Calu3 (cell line): ENCODE measurements around the gene MAN1B1. TPM values are rescaled to one million over a fixed set of nuclear protein-coding genes. Genes with fewer than 3 reads are reported as not detected.

Source experiments
- BruUV-seq: library from RNA; stranded (reverse); fragments of 400-500 nt; replicated peaks from 2 replicates; lab custom pipeline; 2021; lab: Mats Ljungman, UMichigan
- CTCF ChIA-PET: fragments of 300-600 bp; sonication (Branson Sonifier 250); formaldehyde crosslinking; loops from one replicate; lab custom pipeline; 2022; ENCODE audit warnings: antibody characterized with exemption; lab: Charles Lee
- DNase-seq: peaks from one replicate; pipeline ENCODE4 v3.0.0; 2022
- H3K27ac Mint-ChIP-seq: one replicate; pipeline ENCODE4 v1.8.0; 2022; ENCODE audit warnings: mixed read lengths; ENCODE audit not compliant: unreplicated experiment
- H3K27me3 Mint-ChIP-seq: one replicate; pipeline ENCODE4 v1.8.0; 2022; ENCODE audit warnings: mixed read lengths; ENCODE audit not compliant: unreplicated experiment
- H3K36me3 Mint-ChIP-seq: one replicate; pipeline ENCODE4 v1.8.0; 2022; ENCODE audit warnings: mild to moderate bottlenecking, moderate library complexity, mixed read lengths; ENCODE audit not compliant: insufficient read depth, unreplicated experiment
- H3K4me1 Mint-ChIP-seq: one replicate; pipeline ENCODE4 v1.8.0; 2022; ENCODE audit warnings: mild to moderate bottlenecking, low read depth, mixed read lengths; ENCODE audit not compliant: unreplicated experiment
- H3K4me3 Mint-ChIP-seq: one replicate; pipeline ENCODE4 v1.8.0; 2022; ENCODE audit warnings: mild to moderate bottlenecking, low read depth, moderate library complexity, mixed read lengths; ENCODE audit not compliant: unreplicated experiment
- H3K9me3 Mint-ChIP-seq: one replicate; pipeline ENCODE4 v1.8.0; 2022; ENCODE audit warnings: low read depth, mixed read lengths; ENCODE audit not compliant: unreplicated experiment
- intact Hi-C: fragments of 100-400 bp; cut with micrococcal nuclease; formaldehyde crosslinking; loops from one replicate; pipeline ENCODE4 v1.10.0; 2022; ENCODE audit not compliant: unreplicated experiment
- total RNA-seq: library from RNA; stranded (reverse); gene quantifications from 2 replicates; pipeline ENCODE4 v1.2.3, GENCODE V29; 2022
- TF ChIP-seq, protein P1 (sequence below): fragments of 200-600 bp; IDR thresholded peaks from one replicate; pipeline ENCODE4 v1.8.0; 2022; ENCODE audit warnings: antibody characterized with exemption; ENCODE audit not compliant: unreplicated experiment

MAN1B1 gene
- total RNA-seq, 1 experiment from 2014 or later = 61.4 TPM

DNA sequence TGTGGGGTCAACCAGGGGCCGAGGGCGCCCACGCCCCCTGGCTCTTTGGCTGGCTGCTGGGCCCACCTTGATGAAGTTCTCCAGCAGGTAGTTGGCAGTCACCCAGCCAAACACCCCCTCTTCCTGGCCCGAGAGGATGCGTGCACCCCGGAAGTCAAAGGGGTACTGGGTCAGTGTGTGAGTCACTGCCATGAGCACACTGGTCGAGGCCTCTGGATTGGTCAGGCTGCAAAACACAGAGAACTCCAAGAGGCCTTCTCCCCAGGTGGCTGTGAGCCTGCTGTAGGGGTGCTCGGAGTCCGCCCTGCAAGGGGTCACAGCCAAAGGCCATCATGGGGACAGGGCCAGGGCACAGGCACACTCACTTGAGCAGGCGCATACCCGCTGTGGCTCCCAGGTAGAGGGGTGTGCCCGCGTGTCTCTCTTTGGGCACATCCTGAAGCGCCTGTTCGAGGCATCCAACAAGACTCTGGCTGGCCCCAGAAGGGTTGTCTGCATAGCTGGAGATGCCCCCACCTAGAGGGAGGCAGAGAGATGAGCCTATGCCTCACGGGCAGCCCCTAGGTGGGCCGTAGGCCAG lies 35.5 kb upstream of the MAN1B1 start:
- Mint-ChIP-seq H3K27ac (no peak overlapping the region), H3K4me3 (no peak overlapping the region), H3K4me1 (peaks cover 8% of the 10 kb centered on the region)

DNA sequence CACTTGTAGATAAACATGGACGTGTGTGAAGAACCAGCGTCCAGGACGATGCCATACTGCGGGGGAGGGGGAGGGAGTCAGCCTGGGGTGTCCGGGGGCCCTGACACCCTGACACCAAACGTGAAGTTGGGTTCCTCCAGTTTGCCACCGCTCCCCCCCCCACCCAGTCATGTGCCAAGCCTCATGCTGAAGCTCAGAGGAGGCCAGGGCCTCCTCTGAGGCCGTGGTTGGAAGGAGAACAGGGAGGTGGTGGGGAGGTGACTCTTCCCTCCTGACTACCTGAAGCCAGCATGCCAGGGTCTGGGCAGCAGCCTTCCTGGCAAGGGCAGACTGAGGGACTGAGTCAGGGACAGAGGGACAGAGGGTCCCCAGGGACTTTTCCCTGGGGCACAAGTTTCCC lies 34.5 kb upstream of the MAN1B1 start:
- CTCF ChIA-PET = interaction anchor here (1.1 kb wide), 1 partner anchor 17 kb away, joined by 3 read pairs; no protein-coding TSS in a partner anchor
- H3K27ac Mint-ChIP-seq = no peak overlapping the region
- BruUV-seq = no TSS peak
- H3K36me3 Mint-ChIP-seq = peaks cover 9% of the 10 kb centered on the region
- H3K4me3 Mint-ChIP-seq = peak overlapping the region; percentile 17
- intact Hi-C loops = no loop called here
- H3K9me3 Mint-ChIP-seq = no peaks in the 10 kb centered on the region
- TF ChIP-seq, protein P1, sequence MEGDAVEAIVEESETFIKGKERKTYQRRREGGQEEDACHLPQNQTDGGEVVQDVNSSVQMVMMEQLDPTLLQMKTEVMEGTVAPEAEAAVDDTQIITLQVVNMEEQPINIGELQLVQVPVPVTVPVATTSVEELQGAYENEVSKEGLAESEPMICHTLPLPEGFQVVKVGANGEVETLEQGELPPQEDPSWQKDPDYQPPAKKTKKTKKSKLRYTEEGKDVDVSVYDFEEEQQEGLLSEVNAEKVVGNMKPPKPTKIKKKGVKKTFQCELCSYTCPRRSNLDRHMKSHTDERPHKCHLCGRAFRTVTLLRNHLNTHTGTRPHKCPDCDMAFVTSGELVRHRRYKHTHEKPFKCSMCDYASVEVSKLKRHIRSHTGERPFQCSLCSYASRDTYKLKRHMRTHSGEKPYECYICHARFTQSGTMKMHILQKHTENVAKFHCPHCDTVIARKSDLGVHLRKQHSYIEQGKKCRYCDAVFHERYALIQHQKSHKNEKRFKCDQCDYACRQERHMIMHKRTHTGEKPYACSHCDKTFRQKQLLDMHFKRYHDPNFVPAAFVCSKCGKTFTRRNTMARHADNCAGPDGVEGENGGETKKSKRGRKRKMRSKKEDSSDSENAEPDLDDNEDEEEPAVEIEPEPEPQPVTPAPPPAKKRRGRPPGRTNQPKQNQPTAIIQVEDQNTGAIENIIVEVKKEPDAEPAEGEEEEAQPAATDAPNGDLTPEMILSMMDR = no peak
- no peaks in the 10 kb centered on the region for H3K27me3 Mint-ChIP-seq
- peaks cover 8% of the 10 kb centered on the region for H3K4me1 Mint-ChIP-seq
- DNase-seq = no peak

More for the DNA sequence above, 35.5 kb upstream of the MAN1B1 start:
- CTCF ChIA-PET = no interaction called here
- H3K9me3 Mint-ChIP-seq = no peaks in the 10 kb centered on the region
- TF ChIP-seq, protein P1 = no peak
- BruUV-seq = no TSS peak
- H3K36me3 Mint-ChIP-seq = peaks cover 12% of the 10 kb centered on the region
- intact Hi-C loops = no loop called here
- DNase-seq = no peak
- no peaks in the 10 kb centered on the region for H3K27me3 Mint-ChIP-seq

DNA sequence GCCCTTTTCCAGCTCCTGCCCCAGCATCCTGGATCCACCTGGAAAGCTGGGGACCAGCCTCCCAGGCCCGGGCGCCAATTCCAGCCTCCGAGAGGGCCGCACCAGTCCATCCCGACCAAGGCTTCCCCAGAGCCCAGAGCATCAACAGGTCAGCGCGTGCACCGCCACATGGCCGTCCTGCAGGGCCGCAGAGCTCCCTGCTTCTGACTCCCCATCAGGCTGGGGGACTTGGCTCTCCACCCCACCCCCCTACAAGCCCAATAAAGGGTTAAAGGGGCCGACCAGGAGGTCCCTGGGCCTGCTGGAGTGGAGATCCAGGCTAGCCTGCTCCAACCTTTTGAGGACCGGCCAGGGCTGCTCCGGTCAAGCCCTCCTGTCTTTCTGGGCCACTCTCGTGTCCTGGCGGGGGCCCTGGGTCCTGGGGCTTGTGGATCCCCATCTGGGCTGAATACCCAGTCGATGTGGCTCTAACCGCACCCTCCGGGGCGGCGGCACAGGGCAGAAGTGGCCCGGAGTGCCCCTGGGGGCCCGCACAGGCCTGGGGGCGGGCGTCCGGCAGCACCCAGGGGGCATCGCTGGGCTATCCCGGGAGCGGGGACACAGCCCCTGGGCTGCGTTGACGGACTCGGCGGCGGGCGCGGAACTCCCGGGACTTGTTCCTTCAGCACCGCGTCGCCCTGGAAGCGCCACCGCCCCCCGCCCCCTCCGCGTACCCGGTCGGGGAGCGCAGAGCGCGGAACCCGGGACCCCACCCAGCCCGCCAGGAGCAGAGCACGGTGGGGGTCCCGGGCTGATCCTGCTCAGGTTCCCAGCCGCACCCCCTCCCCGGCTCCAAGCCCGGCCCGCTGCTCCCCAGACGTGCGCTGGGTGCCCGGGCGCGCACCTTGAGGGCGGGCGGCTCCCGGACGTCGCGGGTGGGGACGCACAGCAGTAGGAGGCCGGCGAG lies 33.5 kb upstream of the MAN1B1 start:
- BruUV-seq = no TSS peak
- no peaks in the 10 kb centered on the region for H3K27me3 Mint-ChIP-seq

More for the DNA sequence above, 33.5 kb upstream of the MAN1B1 start:
- DNase-seq = no peak
- TF ChIP-seq, protein P1 = no peak
- CTCF ChIA-PET = interaction anchor here (1.1 kb wide), 1 partner anchor 18 kb away, joined by 3 read pairs; no protein-coding TSS in a partner anchor
- Mint-ChIP-seq H3K4me1 (peaks cover 8% of the 10 kb centered on the region), H3K9me3 (no peaks in the 10 kb centered on the region), H3K27ac (no peak overlapping the region), H3K36me3 (peaks cover 14% of the 10 kb centered on the region), H3K4me3 (peak overlapping the region; percentile 69)
- intact Hi-C loops = no loop called here
